ENCODE data around the gene SUGCT.

SUGCT gene

DNA sequence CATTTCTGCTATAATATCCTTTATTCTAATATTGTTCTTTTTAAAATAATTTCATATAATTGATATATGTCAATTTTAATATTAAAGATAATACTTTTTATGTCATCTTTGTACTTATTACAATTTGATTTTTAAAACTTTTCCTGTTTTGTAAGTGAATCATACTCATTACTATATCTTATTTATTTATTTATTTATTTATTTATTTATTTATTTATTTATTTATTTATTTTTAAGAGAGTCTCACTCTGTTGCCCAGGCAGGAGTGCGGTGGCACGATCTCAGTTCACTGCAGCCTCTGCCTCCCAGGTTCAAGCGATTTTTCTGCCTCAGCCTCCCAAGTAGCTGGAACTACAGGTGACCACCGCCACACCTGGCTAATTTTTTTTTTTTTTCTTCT, 215.3 kb downstream of the SUGCT start:
- DNase-seq (ENCODE audit: low spot score), result no peak
- no peak overlapping the region for H3K4me3 ChIP-seq
- H3K27ac ChIP-seq, result no peak overlapping the region
- TF ChIP-seq, protein P1, sequence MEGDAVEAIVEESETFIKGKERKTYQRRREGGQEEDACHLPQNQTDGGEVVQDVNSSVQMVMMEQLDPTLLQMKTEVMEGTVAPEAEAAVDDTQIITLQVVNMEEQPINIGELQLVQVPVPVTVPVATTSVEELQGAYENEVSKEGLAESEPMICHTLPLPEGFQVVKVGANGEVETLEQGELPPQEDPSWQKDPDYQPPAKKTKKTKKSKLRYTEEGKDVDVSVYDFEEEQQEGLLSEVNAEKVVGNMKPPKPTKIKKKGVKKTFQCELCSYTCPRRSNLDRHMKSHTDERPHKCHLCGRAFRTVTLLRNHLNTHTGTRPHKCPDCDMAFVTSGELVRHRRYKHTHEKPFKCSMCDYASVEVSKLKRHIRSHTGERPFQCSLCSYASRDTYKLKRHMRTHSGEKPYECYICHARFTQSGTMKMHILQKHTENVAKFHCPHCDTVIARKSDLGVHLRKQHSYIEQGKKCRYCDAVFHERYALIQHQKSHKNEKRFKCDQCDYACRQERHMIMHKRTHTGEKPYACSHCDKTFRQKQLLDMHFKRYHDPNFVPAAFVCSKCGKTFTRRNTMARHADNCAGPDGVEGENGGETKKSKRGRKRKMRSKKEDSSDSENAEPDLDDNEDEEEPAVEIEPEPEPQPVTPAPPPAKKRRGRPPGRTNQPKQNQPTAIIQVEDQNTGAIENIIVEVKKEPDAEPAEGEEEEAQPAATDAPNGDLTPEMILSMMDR (IDR thresholded peaks at IDR 0.05), result no peak

DNA sequence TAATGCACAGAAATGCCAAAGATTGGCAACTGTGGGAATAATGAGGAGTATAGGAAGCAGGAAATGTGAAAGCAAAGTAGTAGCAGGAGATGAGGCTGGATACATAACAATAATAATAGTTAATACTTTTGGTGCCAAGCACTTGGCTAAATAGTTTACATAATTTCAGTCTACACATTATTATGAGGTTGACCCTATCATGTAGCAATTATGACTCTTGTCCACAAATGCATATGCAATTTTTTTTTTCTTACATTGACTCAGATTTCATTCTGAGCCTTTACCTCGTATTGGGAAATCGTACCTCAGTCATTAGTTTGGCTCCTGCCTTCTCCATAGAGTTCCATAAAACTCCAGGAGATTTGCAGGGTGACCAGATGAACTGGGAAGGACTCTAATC, 219.9 kb downstream of the SUGCT start:
- DNase-seq (ENCODE audit: low spot score), result no peak
- Histone ChIP-seq H3K27ac (no peak overlapping the region), H3K4me3 (no peak overlapping the region)
- TF ChIP-seq, protein P1 (IDR thresholded peaks at IDR 0.05), result no peak

DNA sequence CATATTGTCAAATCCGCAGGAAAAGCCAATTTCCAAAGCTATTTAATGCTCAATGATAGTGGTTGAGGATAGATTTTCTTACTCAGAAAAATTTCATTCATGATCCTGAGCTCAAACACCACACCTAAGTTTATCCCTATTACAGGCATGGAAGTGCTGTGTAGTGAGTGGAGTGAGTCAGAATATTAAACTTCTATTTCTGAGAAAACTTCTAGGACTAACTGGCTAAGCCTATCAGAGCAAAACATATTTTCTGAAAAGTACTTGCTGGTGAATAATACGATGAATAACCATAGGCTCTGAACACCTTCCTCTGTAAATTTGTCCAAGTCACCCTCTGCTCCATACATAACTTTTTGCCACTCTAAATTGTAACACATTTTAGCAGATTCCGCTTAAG, 221.5 kb downstream of the SUGCT start:
- H3K27ac ChIP-seq, result peak overlapping the region in 1 of 2 donors; percentile 55
- DNase-seq (ENCODE audit: low spot score), result no peak
- H3K4me3 ChIP-seq, result no peak overlapping the region
- TF ChIP-seq, protein P1 (IDR thresholded peaks at IDR 0.05), result no peak

DNA sequence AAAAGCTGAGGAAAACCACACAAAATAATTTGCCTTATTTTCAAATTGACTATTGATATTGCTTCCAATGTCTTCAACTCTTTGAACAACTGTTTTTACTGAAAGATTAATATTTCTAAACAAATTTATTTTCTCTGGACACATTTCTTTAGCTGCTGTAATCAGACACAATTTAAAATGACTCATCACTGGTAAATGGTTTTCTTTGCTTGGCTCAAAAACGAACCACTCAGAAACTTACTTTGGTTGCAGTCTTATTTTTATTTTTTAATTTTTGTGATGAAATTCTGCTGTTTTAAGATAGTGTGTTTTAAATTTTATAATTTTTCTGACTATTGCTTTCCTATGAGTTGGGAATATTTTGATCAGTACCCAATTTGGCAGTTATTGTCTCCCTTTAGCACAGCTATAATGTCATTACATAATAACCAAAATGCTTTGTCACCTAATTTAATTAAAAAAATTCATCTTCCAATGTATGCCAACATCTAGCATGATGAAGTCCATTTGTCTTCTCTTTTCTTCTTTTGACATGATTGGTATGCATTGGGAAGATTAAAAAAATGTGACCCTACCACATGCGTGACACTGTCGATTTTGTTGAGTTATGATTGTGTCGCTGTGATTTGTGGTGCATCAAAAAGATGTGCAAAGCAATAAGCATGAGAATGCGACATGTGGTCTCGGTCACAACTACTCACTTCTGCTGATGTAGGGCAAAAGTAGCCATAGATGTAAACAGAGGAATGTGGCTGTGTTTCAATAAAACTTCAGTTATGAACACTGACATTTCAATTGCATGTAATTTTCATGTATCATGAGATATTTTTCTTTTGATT, 222.3 kb downstream of the SUGCT start:
- TF ChIP-seq, protein P1 (IDR thresholded peaks at IDR 0.05), result no peak
- DNase-seq (ENCODE audit: low spot score), result no peak
- peak overlapping the region in 1 of 2 donors; percentile 55 for H3K27ac ChIP-seq
- H3K4me3 ChIP-seq, result no peak overlapping the region

DNA sequence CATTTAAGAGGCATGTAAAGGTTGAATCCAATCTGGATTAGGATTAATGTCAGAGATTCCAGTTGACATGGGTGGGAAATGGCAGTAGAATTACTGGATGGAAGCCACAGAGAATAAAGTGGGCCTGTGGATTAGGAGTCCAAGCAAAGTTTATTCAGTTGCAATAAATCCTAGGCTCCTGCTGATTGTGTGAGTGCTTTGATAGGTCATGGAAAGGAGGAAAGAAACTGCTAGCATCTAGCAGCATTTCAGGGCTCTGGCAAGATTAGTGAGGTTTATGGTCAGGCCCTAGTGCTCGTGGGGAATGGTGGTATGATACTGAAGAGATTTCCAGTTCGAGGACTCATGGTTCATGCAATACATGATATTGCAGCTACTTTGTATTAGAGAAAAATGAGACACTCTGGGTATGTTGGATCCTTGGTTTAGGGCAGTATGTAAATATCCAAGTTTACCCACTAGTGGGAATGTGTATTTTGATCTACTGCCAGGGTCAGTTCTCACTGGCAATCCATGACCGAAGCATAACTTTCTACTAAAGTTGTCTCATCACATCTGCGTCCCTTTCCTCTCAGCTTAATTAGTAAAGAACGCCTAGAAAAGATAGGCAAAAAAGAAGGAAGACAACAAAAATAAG, 235.0 kb downstream of the SUGCT start:
- no peak for DNase-seq (ENCODE audit: low spot score)
- H3K27ac ChIP-seq, result peak overlapping the region in 1 of 2 donors; percentile 5
- H3K4me3 ChIP-seq, result no peak overlapping the region
- TF ChIP-seq, protein P1 (IDR thresholded peaks at IDR 0.05), result no peak

DNA sequence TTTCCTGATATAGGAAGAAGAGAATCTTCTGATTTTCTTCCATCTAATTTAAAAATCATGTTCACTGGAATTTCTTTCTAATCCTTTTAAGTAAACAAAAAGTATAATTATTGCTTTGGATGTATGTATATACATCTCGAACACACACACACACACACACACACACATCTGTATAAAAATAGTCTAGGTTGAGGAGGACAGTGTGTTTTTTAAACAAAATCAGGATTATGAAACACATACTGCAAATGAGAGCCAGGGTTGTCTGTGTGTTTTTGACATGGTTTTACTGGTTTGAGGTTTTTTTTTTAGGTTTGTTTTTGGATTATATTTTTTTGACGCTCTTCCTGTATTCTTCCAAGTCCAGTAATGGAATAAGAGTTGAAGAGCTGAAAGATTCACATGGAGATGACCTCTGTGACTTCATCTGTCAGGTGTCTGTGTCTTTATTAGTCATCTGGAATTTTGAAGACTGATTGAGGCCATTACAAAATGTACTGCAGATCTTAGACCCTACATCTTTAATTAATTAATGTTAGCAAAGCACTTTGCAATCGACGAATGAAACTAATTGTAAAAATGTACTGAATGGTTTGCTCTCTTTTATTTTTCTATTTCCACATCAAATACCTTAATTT, 237.1 kb downstream of the SUGCT start:
- Histone ChIP-seq H3K4me3 (no peak overlapping the region), H3K27ac (no peak overlapping the region)
- TF ChIP-seq, protein P1 (IDR thresholded peaks at IDR 0.05), result no peak
- no peak for DNase-seq (ENCODE audit: low spot score)

Data from coronary artery (tissue), 2 donors.